CD14-positive monocyte (primary cell): ENCODE data around the gene RPS27L. TPM values are rescaled to one million over a fixed set of nuclear protein-coding genes. Genes with fewer than 3 reads are reported as not detected.

Experiments
- DNase-seq, 3 donors: peaks; one replicate each; pipeline ENCODE4 v3.0.0-alpha.2; 2011 to 2022
- H2AFZ ChIP-seq: 2 replicates; pipeline ENCODE4 v1.6.0; 2012; ENCODE audit warnings: mild to moderate bottlenecking, low read depth, low read length, inconsistent platforms; ENCODE audit not compliant: insufficient read depth, poor library complexity, severe bottlenecking
- H3K27ac ChIP-seq, 2 donors: 1 replicate in 1 of 2; 2 replicates in 1 of 2; pipeline ENCODE4 v1.5.1; 2012 to 2013; ENCODE audit warnings: low read length in 2 of 2, control low read depth in 1 of 2, inconsistent platforms in 1 of 2, low read depth in 1 of 2, mild to moderate bottlenecking in 1 of 2
- H3K27me3 ChIP-seq, 2 donors: one replicate each; pipeline versions ENCODE4 v1.6.0 to v1.6.1; 2011 to 2013; ENCODE audit warnings: low read length in 2 of 2; ENCODE audit not compliant: control insufficient read depth in 2 of 2, insufficient read depth in 2 of 2
- H3K36me3 ChIP-seq, 2 donors: replicated peaks in 1 of 2; 1 replicate in 1 of 2; 2 replicates in 1 of 2; pipeline versions ENCODE4 v1.5.1 to v1.6.1; 2012 to 2013; ENCODE audit warnings: low read length in 2 of 2, control low read depth in 1 of 2, inconsistent platforms in 1 of 2, mild to moderate bottlenecking in 1 of 2; ENCODE audit not compliant: insufficient read depth in 2 of 2, control insufficient read depth in 1 of 2
- H3K4me1 ChIP-seq, 2 donors: 1 replicate in 1 of 2; 2 replicates in 1 of 2; pipeline versions ENCODE4 v1.5.1 to v1.6.1; 2012 to 2013; ENCODE audit warnings: low read length in 2 of 2, control low read depth in 1 of 2, inconsistent platforms in 1 of 2, mild to moderate bottlenecking in 1 of 2, moderate library complexity in 1 of 2; ENCODE audit not compliant: insufficient read depth in 2 of 2, control insufficient read depth in 1 of 2
- H3K4me2 ChIP-seq: replicated peaks from 2 replicates; pipeline ENCODE3; 2012; ENCODE audit warnings: low read length, moderate library complexity, mild to moderate bottlenecking; ENCODE audit not compliant: poor library complexity, severe bottlenecking; ENCODE audit errors: extremely low read depth
- H3K4me3 ChIP-seq, 3 experiments: fragments of 200-600 bp in 1 of 3; sonication (generic) in 1 of 3; replicated peaks in 1 of 3; 1 replicate in 2 of 3; 2 replicates in 1 of 3; pipeline ENCODE4 v1.5.1; 2011 to 2013; ENCODE audit warnings: low read length in 3 of 3, mild to moderate bottlenecking in 3 of 3, control low read depth in 2 of 3, low read depth in 2 of 3, inconsistent platforms in 1 of 3, moderate library complexity in 1 of 3
- H3K79me2 ChIP-seq: 2 replicates; pipeline ENCODE4 v1.6.0; 2012; ENCODE audit warnings: mild to moderate bottlenecking, control low read depth, inconsistent platforms, low read length, moderate library complexity; ENCODE audit not compliant: insufficient read depth
- H3K9ac ChIP-seq: 2 replicates; pipeline ENCODE4 v1.6.0; 2017; ENCODE audit warnings: low read length, mild to moderate bottlenecking; ENCODE audit not compliant: insufficient read depth, poor library complexity, severe bottlenecking
- H3K9me3 ChIP-seq, 2 donors: replicated peaks in 1 of 2; 1 replicate in 1 of 2; 2 replicates in 1 of 2; pipeline versions ENCODE4 v1.5.1 to v1.6.1; 2012 to 2013; ENCODE audit warnings: low read length in 2 of 2, control low read depth in 1 of 2; ENCODE audit not compliant: control insufficient read depth in 1 of 2, insufficient read depth in 1 of 2
- H4K20me1 ChIP-seq: 2 replicates; pipeline ENCODE4 v1.6.0; 2012; ENCODE audit warnings: mild to moderate bottlenecking, low read length, control low read depth, moderate library complexity; ENCODE audit not compliant: insufficient read depth
- H3K27ac Mint-ChIP-seq, 7 donors: one replicate each; pipeline ENCODE4 v1.8.0; 2020; ENCODE audit warnings: mild to moderate bottlenecking in 7 of 7, mixed read lengths in 7 of 7, moderate library complexity in 6 of 7, inconsistent platforms in 2 of 7
- H3K27me3 Mint-ChIP-seq, 3 donors: one replicate each; pipeline ENCODE4 v1.8.0; 2021 to 2022; ENCODE audit warnings: low read depth in 3 of 3, mild to moderate bottlenecking in 3 of 3, mixed read lengths in 3 of 3, moderate library complexity in 3 of 3, inconsistent platforms in 1 of 3
- H3K36me3 Mint-ChIP-seq, 2 donors: one replicate each; pipeline ENCODE4 v1.8.0; 2020; ENCODE audit warnings: mixed read lengths in 2 of 2, inconsistent platforms in 1 of 2, mild to moderate bottlenecking in 1 of 2
- H3K4me1 Mint-ChIP-seq: one replicate; pipeline ENCODE4 v1.8.0; 2020; ENCODE audit warnings: mild to moderate bottlenecking, mixed read lengths
- H3K4me3 Mint-ChIP-seq, 2 donors: one replicate each; pipeline ENCODE4 v1.8.0; 2020; ENCODE audit warnings: mild to moderate bottlenecking in 2 of 2, mixed read lengths in 2 of 2, moderate library complexity in 1 of 2
- H3K9me3 Mint-ChIP-seq, 7 donors: one replicate each; pipeline ENCODE4 v1.8.0; 2020 to 2022; ENCODE audit warnings: mixed read lengths in 7 of 7, mild to moderate bottlenecking in 6 of 7, moderate library complexity in 6 of 7, inconsistent platforms in 2 of 7
- CTCF ChIP-seq: fragments of 200-600 bp; IDR thresholded peaks from one replicate; pipeline ENCODE4 v1.8.0; 2022; ENCODE audit warnings: antibody characterized with exemption, mild to moderate bottlenecking
- WGBS: methylation state at CpG from one replicate; pipeline ENCODE4 v1.1.5; 2013; ENCODE audit warnings: missing lambda C conversion rate; ENCODE audit not compliant: insufficient coverage; 5-methylcytosine and 5-hydroxymethylcytosine counted together
- intact Hi-C, 2 donors: fragments of 100-400 bp; cut with micrococcal nuclease; formaldehyde crosslinking; loops; one replicate each; pipeline versions ENCODE4 v1.15.0 to v1.15.1; 2023
- polyA minus RNA-seq: library from RNA; depleted of rRNA, polyadenylated mRNA; stranded (reverse); fragments of >200 nt; gene quantifications from 2 replicates; pipeline ENCODE4 v1.2.3, GENCODE V29; 2012
- polyA plus RNA-seq, 3 donors: library from polyadenylated mRNA; depleted of rRNA in 1 of 3; unstranded in 2 of 3; stranded (reverse) in 1 of 3; fragments of 300-500 nt in 2 of 3; fragments of >200 nt in 1 of 3; fragmentation: Illumina TruSeq in 2 of 3; gene quantifications; 1 replicate in 2 of 3; 2 replicates in 1 of 3; pipeline ENCODE4 v1.2.3, GENCODE V29; 2012 to 2021
- total RNA-seq, 12 experiments: library from RNA in 1 of 12; stranded (reverse) in 1 of 12; fragments of 120-200 nt in 1 of 12; gene quantifications; one replicate each; pipeline ENCODE4 v1.2.4 and lab custom pipeline; 2013 to 2026; ENCODE audit warnings: mixed read lengths in 6 of 12, inconsistent platforms in 1 of 12

The RPS27L gene
- 104 TPM for total RNA-seq (2013)
- 100 to 1,000 TPM in 2 of 3 donors, 10 to 100 TPM in 1; 16.1 to 196 (median 178) TPM for polyA plus RNA-seq
- 13.3 and 16.2 TPM in 2 replicates for polyA minus RNA-seq
- total RNA-seq (lab: John Stamatoyannopoulos, UW) = 18.2 to 56.2 (median 29.6) reads per million in 11 experiments

DNA sequence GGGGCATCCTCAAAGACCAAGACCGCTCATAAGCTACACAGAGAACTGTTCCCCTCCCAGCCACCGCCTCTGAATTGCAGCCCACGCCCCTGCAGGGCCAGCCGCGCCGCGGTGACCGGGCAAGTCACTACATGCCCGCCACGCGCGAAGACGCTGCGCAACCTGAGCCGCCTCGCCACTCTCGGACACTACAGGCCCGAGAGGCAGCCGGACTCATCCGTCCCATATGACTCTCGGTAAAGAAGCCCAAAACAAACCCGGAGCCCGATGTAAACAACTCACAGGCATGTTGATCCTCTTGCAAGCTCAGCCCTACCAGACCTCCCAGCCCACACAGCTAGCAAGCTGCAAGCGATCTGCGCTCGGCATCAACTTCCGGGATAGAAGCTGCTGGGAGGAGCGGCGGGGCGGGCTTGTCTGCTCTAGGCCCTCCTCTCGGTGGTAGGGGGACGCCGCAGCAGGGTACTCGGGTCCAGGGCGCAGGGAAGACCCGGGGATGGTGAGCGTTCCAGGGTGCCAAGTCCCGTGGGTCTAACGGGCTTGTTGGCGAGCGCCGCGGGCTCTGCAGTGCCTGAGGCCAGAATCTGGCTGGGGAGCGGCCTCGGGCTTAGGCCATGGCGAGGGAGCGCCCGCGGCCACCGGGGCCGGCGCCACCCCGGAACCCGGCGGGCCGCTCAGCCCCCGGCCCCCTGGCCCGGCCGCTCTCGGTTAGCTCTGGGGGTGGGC is at the start of gene RPS27L:
Gene RPS27L, minus strand, starts transcription at position 360 of the 726 bp plus-strand sequence. Its CDS starts 72 bp downstream, at position 288.
- H3K27ac Mint-ChIP-seq = peak within 1 kb of the TSS; percentile 96 to 99 (median 99)
- Histone ChIP-seq H3K9ac (peak within 1 kb of the TSS; percentile 93), H3K27ac (peak within 1 kb of the TSS; percentile 95 to 96), H3K4me2 (peak within 1 kb of the TSS; percentile 98), H3K4me1 (peaks cover 13 to 22% of the 10 kb centered on the region in 2 donors), H2AFZ (peak within 1 kb of the TSS; percentile 87), H4K20me1 (no peaks in the 10 kb centered on the region), H3K4me3 (peak within 1 kb of the TSS; percentile 89 to 98 (median 95)), H3K79me2 (peaks cover 32% of the 10 kb centered on the region), H3K27me3 (no peaks in the 10 kb centered on the region), H3K36me3 (peaks cover 4 to 12% of the 10 kb centered on the region in 2 donors), H3K9me3 (no peaks in the 10 kb centered on the region)
- peak within 1 kb of the TSS; percentile 99 to 100 for H3K4me3 Mint-ChIP-seq
- DNase-seq = peak; percentile 75 to 83 (median 79)
- H3K36me3 Mint-ChIP-seq = peaks cover 13 to 16% of the 10 kb centered on the region in 2 donors
- WGBS = under 1% methylated on average over 53 of the region's 60 CpGs
- peaks cover 21% of the 10 kb centered on the region for H3K4me1 Mint-ChIP-seq
- no peaks in the 10 kb centered on the region for H3K27me3 Mint-ChIP-seq
- intact Hi-C loops = loop anchor here in 1 of 2 donors (5.0 kb wide), 2 partner anchors 35 kb away; partner anchors contain the start of gene LACTB
- TF ChIP-seq CTCF = no peak
- peaks cover 0 to 4% (median 0%) of the 10 kb centered on the region in 7 donors for H3K9me3 Mint-ChIP-seq

GRCh38 chr15:63206079-63206478 is 48.8 kb upstream of the RPS27L start:
- Mint-ChIP-seq H3K4me3 (no peak overlapping the region), H3K9me3 (no peaks in the 10 kb centered on the region), H3K36me3 (peaks cover 36 to 37% of the 10 kb centered on the region in 2 donors), H3K4me1 (peaks cover 63% of the 10 kb centered on the region), H3K27me3 (peaks cover 0 to 5% (median 0%) of the 10 kb centered on the region in 3 donors), H3K27ac (peak overlapping the region in 2 of 7 donors; percentile 26 to 61)
- Histone ChIP-seq H3K4me2 (no peak overlapping the region), H3K9me3 (no peaks in the 10 kb centered on the region), H3K79me2 (peaks cover 100% of the 10 kb centered on the region), H3K36me3 (peaks cover 2 to 10% of the 10 kb centered on the region in 2 donors), H3K4me3 (no peak overlapping the region), H3K4me1 (peaks cover 30 to 51% of the 10 kb centered on the region in 2 donors), H3K9ac (no peak overlapping the region), H2AFZ (no peak overlapping the region), H3K27ac (peak overlapping the region in 1 of 2 donors; percentile 33), H4K20me1 (peaks cover 93% of the 10 kb centered on the region), H3K27me3 (no peaks in the 10 kb centered on the region)
- intact Hi-C loops = no loop called here
- no peak for TF ChIP-seq CTCF
- WGBS = no CpG with 5 or more reads among the region's 2 CpGs
- no peak for DNase-seq
